Measurements from ENCODE around the gene CYSLTR1.
"Not testable (repeated sequence)": the region's sequence is repeated elsewhere in the genome, so short reads cannot be mapped to it uniquely, and the experiment has no call there.

The CYSLTR1 gene, protein sequence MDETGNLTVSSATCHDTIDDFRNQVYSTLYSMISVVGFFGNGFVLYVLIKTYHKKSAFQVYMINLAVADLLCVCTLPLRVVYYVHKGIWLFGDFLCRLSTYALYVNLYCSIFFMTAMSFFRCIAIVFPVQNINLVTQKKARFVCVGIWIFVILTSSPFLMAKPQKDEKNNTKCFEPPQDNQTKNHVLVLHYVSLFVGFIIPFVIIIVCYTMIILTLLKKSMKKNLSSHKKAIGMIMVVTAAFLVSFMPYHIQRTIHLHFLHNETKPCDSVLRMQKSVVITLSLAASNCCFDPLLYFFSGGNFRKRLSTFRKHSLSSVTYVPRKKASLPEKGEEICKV

DNA sequence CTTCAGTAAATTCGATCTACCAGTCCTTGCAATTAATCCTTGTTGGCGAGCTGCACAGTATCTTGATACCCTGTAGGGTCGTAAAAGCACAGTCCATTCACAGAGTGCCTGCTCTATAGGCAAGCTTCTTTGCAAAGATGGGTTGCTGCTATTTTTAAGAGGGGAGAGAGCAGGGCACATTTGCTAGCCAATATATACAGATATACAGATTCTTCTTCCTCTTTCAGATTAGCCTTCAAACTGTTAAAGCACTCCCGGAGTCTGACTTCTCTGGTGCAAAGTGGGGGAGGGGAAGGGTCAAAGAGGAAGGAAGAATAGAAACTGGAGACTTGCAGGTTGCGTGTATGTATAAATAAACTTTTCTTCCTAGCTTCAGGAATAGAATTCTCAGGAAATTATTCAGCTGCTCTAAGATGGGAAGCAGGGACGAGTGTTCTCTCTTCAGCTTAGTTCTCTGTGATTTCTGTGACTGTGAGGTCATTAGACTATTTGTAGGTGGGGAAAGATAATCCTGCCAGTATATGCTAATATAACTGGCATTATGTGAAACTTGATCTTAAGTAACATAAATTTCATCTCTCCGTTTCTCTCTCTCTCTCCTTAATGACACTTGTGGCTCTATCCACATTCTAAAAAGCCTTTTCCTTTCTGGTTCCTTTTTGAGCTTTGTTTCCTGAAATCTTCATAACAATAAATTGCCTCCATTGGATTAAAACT lies at the start of gene CYSLTR1:
CYSLTR1 (minus strand) TSS at position 242 of the 717 bp plus-strand sequence. CDS start 53,865 bp downstream, outside the sequence.
- DNase-seq, result peak; percentile 69 to 83

DNA sequence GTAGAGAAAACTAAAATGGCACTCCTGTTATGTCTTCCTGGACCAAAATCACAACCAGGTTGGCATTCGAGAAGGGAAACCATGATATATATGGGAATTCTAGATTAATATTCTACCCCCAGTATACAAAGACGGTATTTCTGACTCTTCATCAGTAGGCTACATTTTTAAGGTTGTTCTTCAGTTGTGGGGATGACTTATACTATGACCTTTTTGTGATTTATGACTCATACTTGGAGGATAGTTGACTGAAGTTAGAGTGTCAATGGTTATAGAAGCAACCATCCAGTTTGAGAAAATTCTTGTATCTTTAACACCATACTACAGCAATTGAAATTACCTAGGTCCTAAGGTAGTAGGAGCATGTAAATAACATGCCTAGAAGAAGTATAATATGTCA lies 49.8 kb upstream of the CYSLTR1 start:
- DNase-seq, result no peak

DNA sequence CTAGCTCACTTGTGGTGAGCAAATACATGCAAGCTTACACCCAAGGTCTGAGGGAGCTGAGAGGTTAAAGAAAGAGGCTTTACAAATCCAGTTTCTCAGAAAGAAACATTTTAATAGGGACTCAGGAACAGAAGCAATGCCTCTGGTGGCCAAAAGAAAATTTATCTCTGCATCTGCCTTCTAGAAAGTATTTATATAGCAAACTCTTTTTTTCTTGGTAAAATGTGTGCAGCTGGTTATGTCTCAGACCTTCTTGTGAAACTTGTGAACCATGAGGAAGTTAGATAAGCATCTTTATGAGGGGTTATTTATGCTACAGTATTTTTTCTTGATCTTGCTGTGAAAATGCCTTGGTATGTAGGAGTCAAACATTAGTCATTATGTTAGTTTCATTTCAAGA lies 48.5 kb upstream of the CYSLTR1 start:
- DNase-seq, result peak; percentile 46 to 51

DNA sequence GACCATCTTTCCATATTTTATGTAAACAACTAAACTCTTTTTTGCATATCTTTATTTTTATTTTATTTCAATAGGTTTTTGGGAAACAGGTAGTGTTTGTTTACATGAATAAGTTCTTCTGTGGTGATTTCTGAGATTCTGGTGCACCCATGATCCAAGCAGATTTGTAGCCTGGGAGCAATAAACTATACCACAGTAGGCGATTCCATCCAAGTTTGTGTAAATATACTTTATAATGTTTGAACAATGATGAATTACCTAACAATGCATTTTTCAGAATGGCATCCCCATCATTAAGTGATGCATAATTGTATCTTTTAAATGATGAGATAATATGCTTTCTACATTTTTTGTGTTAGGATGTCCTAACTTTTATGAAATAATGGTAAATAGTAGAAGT lies 39.2 kb upstream of the CYSLTR1 start:
- no peak for DNase-seq

DNA sequence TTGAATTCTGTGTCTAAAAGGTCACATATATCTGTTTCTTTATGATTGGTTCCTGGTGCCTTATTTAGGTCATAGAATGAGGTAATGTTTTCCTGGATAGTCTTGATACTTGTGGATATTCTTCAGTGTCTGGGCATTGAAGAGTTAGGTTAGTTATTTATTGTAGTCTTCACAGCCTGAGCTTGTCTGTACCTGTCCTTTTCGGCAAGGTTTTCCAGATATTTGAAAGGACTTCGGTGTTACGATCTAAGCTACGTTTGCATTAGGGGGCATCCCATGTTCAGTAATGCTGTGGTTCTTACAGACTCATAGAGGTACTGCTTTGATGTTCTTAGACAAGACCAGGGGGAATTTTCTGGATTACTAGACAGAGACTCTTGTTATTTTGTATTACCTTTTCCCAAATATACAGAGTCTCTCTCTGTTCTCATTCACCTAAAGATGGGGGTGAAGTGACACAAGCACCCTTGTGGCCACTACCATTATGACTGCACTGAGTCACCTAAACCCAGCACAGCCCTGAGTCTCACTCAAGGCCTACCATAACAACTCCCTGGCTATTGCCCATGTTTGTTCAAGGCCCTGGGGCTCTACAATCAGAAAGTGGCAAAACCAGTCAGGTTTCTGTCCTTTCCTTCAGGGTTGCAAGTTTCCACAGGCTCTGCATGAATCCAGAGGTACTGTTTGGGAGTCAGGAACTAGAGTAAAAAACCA lies 30.1 kb upstream of the CYSLTR1 start:
- no peak for DNase-seq

DNA sequence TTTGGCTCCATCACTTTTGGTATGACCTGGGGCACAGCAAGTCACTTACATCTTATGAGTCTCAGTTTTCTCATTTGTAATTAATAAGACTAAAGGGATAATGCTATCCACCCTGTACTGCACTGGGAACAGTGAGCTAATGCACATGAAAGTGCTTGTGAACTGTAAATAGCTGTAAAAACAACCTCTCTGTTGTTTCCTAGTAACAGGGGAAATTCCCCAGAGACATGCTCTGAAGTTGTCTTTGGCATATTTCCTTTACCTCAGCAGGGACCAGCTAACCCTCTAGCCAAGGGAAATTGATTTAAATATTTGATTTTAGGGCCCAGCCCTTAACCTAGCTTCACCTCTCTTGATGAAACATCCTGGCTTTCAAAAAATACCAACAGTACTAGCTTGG lies 6.1 kb upstream of the CYSLTR1 start:
- DNase-seq, result no peak

DNA sequence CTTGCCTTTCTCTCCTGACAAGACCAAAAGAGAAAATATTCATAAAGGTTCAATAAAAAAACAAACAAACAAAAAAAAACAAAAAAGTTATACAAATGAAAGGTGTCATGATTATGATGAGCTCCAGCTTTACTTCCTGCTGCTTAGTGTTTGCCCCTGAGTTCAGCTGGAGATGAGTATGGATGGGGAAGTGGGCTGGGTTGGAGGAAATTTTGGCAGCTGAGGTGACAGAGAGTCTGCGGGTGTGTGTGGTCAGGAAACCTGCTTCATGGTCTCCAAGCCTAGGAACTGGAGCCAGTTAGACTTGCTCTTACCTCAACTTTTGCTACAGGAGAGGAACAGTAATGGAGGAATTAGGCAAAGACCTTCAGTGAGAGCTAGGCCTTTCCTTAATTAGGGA lies 4.3 kb upstream of the CYSLTR1 start:
- peak; percentile 43 to 62 for DNase-seq

DNA sequence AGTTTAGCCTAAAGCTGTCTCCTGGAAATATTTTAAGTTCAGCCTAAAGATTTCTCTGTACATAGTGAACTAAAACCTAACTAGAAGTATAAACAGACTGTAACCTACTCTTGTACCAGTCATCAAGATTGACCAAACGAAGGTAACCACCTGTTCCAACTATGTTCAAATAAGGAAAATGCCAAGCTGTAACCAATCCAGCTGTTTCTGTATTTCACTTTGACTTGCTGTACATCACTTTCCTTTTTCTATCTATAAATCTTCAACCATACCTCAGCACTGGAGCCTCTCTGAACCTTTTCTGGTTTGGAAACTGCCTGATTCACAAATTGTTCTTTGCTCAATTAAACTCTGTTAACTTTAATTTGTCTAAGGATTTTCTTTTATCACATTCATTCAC lies 3.1 kb upstream of the CYSLTR1 start:
- no peak for DNase-seq

DNA sequence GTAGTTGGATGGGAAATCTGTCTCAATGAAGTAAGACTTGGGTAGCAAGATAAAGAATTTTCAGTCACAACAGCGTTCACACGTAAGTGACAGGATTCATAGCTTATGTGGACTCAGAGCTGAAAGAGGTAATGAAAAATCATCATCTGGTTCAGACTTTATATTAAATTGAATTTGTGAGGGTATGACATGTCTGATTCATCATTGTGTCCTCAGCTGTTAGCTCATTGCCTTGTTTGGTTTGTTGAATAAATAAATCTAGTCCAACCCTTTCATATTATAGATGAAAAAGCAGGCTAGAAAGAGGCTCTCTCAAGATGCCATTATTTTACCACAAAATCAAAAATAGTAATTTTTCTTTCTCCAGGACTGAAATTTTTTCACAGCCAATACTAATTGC lies 2.7 kb upstream of the CYSLTR1 start:
- no peak for DNase-seq

DNA sequence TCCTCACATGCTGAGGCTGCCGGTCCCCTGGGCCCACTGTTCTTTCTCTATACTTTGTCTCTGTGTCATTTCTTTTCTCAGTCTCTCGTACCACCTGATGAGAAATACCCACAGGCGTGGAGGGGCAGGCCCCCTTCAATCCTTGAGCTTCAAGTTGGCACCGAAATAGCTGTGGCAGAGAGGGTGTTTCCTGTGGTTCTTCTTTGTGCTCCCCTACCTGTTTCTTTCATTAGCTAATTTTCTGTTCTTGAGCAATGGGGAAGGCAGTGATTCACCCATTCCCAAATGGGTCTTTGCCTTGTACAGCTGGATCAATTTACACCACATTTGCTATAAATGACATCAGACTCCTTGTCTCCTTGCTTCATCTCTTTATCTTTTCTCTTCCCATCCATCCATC lies 2.1 kb upstream of the CYSLTR1 start:
- no peak for DNase-seq

DNA sequence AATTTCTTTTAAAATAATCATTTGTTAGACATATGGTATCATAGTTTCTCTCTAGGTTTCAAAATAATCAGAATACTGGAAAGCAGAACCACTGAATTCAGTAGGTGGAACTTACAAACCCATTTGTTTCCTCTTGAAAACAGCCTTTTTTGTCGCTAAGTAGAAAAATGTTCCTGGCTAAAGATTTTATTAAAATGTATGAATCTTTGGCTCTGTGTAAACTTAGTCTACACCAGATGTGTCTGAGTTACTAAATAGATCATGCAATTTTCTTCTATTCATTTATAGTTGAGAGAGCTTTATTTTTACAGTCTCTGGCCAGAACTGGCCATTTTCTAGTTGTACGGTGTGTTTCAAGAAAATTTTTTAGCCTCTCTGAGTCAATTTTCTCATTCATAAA lies 1.0 kb downstream of the CYSLTR1 start:
- peak in 1 of 2 experiments; percentile 3 for DNase-seq

DNA sequence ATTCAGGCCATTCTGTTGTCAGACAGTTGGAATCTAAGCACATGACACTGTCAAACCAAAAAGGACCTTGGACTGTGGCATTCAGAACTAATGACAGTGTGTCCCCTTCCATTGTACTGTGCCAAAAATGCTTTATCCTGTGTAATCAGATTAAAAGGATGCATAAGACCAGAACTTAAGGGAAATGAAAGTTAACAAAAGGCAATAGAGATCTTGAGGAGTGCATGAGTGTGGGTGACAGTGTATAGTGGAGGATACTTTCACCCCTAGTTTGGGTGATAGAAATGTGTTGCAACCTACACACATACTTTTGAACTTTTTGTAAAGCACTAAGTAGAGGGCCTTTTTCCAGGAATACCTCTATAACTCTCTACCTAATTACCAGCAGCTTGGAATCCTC lies 4.5 kb downstream of the CYSLTR1 start:
- no peak for DNase-seq

DNA sequence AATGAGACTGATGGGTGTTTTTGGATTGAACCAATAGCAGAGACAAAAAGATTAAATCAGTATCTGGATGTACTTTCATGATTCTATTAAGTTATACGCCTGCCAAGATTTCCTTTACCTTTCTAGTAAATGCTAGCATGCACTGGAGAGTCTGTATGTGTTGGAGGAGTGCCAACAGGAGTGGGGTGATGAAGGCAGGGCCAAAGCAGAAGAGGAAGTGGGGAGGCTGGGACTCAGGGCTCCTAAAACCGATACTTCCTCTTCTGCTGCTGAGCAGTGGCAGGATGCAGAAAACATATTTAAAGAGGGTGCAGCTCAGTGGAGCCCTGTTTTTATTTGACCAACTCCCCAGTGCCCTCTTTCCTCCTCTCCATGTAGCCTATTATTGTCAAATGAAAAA lies 5.6 kb downstream of the CYSLTR1 start:
- DNase-seq, result peak; percentile 87 to 92

DNA sequence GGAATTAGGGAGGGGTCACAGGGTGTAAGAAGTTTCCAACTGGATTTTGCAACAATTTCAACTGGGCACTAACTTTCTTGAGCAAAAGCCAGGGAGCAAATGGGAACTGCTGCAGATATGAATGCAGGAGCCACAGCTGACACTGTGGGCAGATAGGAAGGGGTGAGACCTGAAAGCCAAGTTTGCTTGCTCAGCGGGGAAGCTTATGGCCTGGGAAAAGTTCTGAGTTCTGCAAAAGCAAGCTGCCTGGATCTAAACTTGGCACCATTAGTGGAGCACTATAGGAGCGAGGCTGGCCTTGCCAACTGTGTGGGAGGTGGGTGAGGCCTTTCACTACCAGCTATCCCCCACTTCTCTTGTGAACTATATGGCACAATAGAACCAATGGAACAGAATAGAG lies 11.1 kb downstream of the CYSLTR1 start:
- DNase-seq, result no peak

DNA sequence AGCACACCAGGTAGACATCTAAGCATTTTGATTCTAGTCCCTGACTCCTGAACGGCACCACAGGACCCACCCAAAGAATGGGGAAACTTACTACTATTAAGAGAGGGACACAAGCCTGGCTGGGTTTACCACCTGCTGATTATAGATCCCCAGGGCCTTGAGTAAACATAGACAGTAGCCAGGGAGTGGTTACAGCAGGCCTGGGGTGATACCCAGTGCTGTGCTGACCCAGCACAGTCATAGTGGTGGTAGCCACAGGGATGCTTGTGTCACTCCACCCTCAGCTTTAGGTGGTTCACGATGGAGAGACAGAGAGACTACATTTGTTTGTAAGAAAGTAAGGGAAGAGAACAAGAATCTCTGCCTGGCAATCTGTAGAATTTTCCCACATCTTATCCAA lies 11.7 kb downstream of the CYSLTR1 start:
- DNase-seq, result no peak

DNA sequence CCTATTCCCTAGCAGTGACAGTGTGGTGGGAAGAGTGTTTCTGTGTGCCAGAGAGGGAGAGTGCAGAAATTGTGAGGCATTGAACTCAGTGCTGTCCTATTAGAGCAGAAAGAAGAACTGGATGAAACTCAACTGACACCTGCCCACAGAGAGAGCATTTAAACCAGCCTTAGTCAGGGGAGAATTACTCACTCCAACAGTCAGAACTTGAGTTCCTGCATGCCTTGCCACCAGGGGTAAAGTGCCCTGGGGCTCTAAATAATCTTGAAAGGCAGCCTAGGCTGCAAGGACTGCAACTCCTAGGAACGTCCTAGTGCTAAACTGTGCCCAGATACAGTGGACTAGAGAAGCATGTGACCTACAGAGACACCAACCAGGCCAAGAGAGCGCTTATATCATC lies 12.8 kb downstream of the CYSLTR1 start:
- DNase-seq, result peak; percentile 32 to 34

DNA sequence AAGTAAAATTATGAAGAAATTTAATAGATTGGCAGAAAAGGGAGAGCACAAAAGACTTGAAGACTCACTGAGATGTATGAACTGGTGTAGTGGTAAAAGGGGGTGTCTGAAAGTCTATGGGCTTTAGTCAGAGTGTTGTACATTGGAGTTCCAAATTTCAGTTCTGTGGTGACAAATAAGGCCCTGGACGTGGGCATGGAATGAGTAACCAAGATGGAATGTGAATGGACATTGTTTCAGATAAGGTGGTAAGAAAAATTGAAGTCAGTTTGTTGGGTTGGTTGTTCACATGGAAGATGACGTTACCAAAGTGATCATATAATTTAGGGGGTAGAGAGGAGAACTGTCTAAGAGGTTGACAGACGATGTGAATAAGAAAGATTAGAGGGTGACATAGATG lies 13.9 kb downstream of the CYSLTR1 start:
- DNase-seq, result no peak

DNA sequence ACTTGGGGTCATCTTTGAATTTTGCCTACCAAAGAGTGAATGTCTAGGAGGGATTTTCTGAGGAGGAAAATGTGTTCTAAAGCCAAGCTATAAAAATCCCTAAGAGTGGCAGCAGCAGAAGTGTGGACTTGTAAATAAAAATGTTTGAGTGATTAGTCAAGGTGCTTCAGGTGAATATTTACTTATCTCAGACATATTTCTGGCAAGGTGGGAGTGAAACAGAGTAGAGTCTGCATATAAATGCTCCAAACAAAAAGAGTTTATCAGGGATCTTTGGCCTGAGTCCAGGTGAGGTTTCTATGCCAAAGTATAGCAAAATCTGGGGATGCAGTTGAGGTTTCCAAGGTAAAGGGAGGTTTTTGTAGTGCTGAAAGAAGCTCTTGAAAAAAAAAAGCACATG lies 19.7 kb downstream of the CYSLTR1 start:
- DNase-seq, result no peak

DNA sequence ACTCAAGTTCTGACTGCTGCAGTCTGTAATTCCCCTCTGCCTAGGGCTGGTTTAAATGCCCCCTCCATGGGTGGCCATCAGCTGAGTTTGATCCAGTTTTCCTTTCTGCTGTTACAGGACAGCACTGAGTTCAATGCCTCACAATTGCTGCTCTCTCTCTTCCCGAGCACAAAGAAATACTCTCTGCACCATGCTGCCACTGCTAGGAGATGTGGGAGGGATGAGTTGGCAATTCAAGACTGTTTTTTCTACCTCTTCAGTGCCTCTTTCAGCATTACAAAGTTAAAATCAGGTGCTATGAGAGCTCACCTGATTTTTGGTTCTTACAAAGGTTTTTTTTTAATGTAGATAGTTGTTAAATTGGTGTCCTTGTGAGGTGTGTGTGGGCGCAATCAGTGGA lies 24.3 kb downstream of the CYSLTR1 start:
- no peak for DNase-seq

DNA sequence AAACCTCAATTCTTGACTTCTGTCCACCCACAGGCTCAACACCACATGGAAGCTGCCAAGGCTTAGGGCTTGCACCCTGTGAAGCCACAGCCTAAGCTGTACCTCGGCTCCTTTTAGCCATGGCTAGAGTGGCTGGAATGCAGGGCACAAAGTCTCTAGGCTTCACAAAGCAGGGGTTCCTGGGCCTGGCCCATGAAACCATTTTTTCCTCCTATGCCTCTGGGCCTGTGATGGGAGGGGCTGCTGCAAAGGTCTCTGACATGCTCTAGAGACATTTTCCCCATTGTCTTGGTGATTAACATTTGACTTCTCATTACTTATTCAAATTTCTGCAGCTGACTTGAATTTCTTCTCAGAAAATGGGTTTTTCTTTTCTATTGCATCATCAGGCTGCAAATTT lies 26.5 kb downstream of the CYSLTR1 start:
- DNase-seq, result not testable (repeated sequence)

DNA sequence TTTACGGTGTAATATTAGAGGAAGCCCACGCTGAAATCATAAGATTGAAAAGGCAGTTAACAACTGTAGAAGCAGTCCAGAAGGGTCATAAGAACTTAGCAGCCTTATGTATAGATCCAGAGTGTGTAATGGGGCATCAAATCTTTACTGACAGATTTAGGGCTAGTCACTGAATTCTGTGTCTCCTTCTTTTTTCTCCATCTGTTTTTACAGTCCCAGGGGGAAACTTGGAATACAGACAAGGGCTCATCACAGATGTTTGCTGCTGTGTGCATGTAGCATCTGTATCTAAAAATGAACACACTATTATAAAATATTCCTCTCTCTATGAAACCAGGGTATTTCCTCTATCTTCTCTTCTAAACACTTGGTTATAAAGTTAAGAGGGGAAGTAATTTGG lies 43.9 kb downstream of the CYSLTR1 start:
- no peak for DNase-seq

DNA sequence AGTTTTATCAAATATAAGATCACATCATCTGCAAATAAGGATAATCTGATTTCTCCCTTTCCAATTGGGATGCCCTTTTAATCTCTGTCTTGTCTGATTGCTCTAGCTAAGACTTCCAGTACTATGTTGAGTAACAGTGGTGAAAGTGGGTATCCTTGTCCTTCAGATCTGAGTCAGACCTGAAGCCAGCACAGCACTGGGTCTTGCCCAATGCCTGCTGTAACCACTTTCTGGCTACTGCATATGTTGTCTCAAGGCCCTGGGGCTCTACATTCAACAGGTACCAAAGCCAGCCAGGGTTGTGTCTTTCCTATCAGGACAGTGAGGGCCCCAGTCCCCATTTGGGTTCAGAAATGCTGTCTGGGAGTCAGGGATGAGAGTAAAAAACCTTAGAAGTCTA lies 90.3 kb downstream of the CYSLTR1 start:
- no peak for DNase-seq

DNA sequence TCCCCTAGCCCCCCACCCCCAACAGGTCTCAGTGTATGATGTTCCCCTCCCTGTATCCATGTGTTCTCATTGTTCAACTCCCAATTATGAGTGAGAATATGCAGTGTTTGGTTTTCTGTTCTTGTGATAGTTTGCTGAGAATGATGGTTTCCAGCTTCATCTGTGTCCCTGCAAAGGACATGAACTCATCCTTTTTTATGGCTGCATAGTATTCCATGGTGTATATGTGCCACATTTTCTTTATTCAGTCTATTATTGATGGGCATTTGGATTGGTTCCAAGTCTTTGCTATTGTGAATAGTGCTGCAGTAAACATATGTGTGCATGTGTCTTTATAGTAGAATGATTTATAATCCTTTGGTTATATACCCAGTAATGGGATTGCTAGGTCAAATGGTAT lies 101.4 kb downstream of the CYSLTR1 start:
- DNase-seq, result not testable (repeated sequence)
